GM18873 (cell line): ENCODE data around the gene SRGAP1.
"Not testable (repeated sequence)": the region's sequence is repeated elsewhere in the genome, so short reads cannot be mapped to it uniquely, and the experiment has no call there.

Source experiments
- ATAC-seq: cut with Tn5 transposase; IDR thresholded peaks from one replicate; pipeline ENCODE4 v1.9.1; 2021; ENCODE audit warnings: mild to moderate bottlenecking, moderate library complexity, moderate number of reproducible peaks; ENCODE audit not compliant: unreplicated experiment, low FRiP score

The SRGAP1 gene

DNA sequence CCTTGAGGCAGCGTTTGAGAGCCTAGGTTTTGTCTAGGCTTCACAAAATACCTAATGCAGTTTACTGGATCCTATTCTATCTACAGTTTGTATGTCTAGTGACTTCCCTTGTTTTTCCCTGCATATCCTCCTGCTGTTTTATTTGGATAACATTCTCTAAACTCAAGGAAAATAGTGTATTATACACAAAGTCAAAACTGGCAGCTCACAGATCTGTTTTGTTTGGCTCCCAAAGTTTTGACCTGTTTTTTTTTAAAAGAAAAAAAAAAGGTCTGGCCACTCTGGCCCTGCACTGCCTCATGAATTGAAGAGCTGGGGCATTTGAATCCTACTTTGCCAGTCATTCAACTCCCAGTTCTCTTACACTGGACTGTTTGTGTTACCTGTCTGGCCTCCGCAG, 222.3 kb downstream of the SRGAP1 start:
- no peak for ATAC-seq

DNA sequence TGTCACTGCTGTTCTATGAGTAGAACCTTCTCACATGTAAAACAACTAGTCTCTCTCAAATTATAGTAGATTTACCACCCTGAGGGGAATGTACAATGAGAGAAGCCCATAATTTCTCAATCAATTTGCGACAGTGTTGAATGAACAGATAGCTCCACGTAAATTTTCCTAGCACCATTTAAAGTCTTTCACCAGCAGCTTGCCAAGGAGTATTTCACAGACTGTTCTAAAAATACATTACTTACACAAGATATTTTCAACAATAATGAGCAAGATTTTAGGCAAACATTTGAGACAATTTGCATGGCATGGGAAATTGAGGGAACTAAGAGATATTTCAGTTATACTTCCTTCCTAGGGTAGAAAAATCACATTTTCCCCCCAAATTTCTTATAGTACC, 226.0 kb downstream of the SRGAP1 start:
- no peak for ATAC-seq

DNA sequence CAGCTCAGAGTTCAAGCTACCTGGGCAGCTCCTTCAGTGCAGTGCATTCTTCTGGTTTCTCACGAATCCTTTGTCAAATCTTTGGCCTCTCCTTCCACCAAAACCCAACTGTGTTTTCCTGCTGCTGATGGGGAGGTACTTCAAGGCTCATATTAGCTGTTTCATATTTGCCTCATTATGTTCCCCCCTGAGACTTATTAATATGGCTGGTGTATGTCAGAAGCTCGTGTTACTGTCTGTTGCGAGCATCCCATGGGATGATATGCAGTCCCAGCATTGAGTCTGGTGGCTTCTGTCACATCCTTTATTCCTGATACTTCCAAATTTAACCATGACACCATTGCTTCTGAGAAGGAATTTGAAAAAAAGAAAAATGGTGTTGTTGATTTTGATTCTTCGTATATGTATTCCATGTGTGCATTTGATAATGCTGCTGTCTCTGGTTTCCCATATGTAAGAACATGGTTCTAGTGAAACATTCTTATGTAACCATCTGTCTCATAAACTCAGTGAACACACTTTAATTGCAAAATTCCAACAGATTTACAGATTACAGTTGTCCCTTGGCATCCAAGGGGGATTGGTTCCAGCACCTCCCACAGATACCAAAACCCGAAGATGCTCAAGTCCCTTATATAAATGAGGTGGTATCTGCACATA, 228.5 kb downstream of the SRGAP1 start:
- ATAC-seq, result no peak

DNA sequence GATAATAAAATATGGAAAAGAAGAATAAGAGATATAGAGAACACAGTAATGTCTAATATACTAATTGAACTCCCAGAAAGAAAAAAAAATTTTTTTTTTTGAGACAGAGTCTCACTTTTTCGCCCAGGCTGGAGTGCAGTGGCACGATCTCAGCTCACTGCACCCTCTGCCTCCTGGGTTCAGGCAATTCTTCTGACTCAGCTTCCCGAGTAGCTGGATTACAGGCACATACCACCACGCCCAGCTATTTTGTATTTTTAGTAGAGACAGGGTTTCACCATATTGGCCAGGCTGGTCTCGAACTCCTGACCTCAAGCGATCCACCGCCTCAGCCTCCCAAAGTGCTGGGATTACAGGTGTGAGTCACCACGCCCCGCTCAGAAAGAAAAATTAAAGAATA, 232.1 kb downstream of the SRGAP1 start:
- ATAC-seq, result not testable (repeated sequence)

DNA sequence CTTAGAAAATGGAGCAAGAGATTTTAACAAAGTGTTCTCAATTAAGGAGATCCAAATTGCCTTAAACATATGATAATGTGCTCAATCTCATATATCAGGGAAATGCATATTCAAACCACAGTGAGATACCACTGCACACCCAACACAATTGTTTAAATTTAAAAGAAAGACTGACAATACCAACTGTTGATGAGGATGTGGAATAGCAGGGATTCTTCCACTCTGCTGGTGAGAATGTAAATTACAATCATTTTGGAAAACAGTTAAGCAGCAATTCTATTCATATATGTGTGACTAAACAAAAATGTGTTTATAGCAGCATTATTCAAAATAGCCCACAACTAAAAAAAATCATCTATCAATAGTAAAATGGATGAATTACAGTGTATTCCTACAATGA, 233.4 kb downstream of the SRGAP1 start:
- no peak for ATAC-seq

DNA sequence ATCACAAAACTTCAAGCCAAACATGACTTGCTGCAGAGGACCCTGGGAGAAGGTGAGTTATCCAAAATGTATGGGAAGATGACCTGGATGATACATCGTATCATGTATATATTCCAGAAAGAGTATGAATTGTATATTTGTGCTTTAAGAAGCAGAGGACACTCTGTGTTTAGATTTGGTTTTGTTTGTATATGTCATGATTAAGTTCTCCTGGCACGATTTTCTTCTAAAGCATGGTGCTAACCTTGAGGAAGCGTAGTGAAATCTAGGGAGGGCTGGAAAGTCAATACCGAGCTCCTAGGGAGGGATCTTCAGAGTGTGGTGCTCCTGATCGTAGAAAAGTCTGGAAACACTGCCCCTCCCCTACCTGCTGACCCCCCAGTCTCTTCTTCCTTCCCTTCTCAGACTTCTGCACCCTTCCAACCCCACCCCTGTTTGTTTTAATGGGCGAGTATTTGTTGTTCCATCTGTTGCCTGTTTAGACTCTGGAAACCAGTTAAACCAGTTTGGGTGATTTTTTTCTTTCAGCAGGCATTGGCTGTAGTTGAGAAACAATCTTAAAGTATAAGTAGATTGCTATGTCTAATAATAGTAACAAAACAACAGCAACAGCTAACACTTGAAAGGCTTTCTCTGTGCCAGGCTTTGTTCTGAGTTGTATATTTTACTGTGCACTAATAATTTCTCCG, 236.0 kb downstream of the SRGAP1 start:
- ATAC-seq, result no peak

DNA sequence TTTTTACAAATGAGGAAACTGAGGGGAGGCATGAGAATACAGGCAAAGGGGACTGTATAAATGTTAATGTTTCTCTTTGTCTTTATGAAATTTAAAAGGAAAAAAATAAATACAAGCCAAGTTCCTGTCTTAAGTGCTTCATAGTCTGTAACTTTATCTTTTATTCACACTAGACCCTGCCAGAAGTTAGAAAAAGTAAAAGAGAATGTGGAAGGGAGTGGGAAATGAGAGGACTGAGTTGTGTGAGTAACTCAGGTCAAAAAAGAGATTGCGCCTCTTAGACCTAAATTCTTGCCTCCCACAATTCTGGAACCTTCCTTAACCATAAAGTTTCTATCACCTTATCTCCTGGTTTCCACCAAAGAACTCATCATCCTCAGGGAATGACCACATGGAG, 236.5 kb downstream of the SRGAP1 start:
- ATAC-seq, result no peak

DNA sequence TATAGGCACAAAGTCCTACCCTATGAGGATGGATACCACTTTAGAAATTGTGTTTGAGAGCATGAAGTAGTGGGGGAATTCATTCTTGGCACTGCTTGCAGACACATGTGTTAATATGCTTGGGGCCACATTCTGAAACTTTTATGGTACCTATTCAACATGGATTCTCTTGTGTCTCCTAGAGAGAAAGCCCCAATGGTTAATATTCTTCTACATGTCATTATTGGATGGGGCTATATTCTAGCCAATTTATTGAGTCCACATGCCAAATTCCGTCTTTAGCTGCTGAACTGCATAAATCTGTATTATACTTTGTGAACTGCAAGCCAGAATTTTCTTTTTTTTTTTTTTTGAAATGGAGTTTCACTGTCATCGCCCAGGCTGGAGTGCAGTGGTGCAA, 237.6 kb downstream of the SRGAP1 start:
- no peak for ATAC-seq

DNA sequence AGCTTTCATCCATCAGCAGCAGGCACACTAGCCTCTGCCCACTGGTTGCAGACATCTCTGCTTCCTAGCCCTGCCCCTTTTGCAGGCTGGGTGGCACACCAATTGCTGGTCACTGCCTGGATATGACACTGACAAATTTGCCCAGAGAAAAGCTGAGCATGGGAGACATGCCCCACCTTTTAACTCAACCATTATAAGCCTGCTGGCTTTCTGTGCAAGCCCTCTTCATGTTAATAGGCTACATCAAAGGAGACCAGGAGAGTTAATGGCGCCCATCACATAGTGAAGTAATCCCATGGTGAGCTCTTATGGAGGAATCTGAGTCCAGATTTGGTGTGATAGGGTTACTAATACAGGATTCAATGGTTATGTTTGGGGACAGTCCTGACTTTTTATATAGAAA, 238.4 kb downstream of the SRGAP1 start:
- ATAC-seq, result no peak

DNA sequence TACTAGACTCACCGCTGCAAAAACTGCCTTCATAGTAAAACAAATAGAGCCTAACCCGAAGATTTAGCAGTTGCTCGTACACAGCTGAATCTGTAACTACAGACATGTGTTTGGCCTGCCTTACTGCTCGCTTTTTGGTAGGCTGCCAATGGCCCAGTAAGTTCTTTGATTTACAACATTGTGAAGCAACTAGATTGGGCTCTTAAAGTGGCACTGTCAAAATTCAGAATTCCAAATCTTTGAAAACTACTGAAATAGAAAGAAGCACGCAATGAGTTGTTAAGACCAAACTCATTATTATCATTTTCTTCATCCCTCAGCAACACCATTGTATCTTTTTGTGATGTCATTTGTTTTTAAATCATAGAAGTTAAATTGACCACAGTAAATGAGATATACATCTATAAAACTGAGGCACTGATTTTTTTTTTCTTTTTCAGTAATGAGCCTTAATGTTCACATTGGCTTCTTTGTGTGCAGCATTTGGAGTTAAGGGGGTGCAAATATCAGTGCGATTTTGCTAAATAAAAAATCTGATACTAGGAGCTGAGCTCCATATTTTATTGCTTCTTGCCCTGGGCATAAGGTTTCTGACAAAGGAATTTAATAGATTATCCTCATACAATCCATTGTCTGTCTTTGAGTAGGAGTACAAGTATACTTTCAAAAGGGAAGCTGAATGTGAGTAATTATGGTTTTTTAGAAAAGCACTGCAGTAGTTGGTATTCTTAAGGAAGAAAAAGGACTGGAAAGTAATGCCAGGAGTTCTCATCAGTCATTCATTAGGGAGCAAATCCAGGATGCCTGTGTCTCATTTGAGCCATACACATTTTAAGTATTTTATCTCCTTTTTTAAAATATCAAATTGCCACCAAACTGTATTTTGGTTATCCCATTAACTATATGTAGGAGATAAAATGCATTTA, 239.0 kb downstream of the SRGAP1 start:
- ATAC-seq, result no peak

DNA sequence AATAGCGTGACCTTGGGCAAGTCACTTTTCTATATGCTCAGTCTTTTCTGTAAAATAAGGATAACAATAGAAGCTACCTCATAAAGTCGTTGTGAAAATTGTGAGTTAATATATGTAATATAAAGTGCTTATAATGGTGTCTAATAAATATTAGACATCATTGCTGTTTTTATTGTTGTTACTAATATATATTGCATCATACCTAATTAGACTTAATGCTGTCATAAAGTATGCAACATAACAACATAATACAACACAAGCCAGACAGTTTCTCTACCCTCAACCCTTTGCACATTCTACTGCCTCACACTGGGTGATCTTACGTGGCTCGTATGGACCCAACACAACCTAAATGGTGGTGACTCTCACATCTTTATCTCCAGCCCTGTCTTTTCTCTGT, 240.7 kb downstream of the SRGAP1 start:
- ATAC-seq, result no peak

DNA sequence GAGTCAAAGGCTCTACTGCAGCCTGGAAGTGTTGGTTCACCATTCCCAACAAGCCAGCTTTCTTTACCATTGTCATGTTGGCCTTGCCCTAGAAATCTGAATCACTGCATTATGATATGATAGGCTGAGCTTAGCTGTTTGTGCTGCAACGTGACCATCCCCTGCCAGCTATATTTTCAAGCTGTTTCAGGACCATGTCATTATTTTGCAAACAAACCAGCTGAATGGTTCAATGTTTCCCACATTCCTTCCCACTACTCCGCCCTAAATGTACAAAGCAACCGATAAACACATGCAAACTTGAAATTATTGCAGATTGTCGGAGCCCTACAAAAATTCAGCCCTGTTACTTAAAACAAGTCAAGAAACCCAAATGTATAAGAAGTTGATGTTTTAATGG, 241.5 kb downstream of the SRGAP1 start:
- no peak for ATAC-seq

DNA sequence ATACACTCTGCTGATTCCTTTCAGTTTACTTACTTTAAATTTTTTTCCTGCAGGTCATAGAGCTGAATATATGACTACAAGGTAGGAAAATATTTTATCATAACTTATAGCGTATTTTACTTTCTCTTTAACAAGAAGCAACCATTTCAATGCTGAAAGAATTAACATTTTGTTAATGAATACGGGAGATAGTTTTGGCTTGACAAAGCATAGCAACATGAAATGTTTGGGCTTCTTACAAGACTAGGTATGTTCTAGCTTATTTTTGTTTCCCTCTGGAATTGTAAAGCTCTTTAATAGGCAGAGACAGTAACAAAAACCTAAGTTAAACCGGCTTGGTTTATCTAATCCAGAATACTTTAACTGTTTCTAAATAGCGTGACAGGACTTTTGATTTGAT, 242.4 kb downstream of the SRGAP1 start:
- ATAC-seq, result no peak

DNA sequence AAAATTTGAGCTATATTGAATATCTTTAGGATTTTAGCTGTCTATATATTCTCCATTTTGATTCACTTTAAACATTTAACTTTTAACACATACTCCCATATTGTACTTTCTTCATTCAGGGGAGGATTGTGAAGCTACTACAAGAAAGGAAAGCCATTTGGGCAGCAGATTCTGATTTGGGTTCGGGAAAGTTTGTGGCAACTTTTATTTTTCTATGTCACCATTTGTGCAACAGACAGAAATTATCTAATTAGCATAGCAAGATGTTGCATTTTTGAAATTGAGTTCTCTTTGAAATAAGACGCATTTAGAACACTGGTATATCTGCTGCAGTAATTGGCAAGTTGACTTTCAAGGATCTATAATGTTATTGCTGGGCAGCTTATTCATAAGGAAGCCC, 243.3 kb downstream of the SRGAP1 start:
- ATAC-seq, result no peak

DNA sequence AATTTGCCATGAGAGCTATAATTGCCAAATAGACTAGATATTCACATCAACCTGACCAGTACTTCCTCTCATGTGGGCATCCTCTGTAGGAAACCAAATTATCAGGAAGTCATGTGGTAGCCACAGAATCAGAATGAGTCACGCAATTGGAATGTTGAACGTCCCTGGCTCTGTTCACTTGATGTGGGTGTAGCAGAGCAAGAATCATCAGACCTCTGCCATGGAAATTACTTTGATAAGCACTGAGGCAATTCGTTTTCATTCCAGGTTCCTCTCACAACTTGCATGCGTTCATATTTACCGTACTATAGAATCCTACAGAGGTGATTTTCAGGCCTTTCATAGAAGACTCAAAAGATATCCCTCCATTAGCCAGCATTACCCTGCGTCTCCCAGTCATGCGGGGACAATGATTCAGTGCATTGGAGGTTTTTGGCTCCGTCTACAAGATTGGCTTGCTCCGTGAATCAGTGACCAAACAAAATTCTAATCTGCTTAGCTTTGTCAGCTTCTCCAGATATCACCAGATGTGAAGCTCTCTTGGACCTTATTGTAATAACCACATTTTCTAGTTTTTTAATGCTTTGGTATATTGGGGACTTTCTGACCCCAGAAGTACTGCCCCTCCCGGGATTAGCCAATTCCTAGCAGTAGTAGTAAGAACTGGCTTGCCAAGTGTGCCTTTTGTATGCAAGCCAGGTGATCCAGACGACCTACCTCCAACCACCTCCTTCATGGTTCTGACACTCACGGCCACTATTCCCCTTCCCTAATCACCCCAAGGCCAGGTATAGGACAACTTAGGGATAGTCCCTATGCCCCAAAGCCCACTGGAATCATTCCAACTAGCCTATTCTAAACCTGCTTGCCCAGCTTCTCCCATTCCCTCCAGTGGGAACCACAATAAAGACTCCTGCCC, 244.2 kb downstream of the SRGAP1 start:
- ATAC-seq, result no peak

DNA sequence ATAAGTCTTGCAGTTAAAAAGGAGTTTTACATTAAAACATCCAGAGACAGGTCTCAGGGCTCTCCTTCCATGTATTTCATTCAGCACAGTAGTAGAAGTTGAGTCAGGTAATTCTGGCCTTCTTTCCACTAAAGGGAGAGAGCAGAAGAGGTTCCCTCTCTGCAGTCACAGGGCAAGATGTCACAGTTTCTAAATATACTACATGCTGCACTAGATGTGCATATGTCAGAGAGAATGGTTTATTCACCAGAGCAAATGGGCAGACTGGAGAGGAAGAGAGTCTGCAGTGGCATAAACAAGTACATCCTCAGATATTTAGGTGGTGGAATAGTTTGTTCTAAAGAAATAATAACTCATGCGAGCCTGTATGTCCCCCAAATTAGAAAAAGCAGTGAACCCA, 245.5 kb downstream of the SRGAP1 start:
- ATAC-seq, result no peak

DNA sequence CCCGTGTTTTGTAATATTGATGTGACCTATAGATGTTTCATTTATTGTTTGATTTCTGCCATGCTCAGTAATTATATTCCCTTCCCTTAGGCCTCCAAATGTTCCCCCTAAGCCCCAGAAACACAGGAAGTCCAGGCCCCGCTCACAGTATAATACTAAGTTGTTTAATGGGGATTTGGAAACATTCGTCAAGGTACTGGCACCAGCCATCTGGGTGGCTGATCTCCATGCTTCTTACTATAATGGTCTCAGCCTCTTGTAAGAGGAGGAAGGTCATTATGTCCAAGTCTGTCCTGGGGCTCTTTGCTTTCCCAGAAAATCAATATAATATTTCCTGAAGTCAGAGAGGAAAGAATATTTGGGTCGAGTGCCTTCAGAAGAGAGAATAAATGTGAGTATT, 246.7 kb downstream of the SRGAP1 start:
- ATAC-seq, result no peak

DNA sequence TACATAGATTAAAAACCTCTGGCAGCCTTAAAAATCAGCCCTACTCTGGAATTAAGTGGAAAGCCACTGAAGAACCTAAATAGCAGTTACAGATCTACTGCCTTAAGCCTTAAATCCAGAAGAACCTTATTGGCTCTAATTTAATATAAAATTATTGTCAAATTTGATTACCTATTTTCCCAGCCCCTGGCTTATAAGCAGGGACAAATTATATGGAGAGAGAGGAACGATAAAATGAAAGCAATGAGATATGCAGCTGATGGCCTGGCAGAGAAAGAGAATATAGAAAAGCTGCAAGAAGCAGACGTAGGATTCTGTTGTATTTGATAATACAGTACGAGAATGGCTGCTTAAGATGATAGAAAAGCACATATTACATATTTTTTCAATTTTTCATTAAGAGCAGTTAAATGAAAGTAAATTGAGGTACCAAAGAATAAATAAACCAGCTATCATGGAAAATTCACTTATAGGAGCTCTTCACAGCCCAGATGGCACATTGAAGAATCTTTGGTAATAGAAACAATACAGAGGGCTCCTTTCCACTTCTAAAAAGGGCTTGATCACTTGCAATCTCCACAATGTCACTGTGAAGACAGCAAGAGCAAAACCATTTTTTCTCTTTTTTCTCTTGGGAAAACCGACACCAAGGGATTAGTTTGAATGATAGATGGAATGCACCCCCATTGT, 248.2 kb downstream of the SRGAP1 start:
- ATAC-seq, result no peak

DNA sequence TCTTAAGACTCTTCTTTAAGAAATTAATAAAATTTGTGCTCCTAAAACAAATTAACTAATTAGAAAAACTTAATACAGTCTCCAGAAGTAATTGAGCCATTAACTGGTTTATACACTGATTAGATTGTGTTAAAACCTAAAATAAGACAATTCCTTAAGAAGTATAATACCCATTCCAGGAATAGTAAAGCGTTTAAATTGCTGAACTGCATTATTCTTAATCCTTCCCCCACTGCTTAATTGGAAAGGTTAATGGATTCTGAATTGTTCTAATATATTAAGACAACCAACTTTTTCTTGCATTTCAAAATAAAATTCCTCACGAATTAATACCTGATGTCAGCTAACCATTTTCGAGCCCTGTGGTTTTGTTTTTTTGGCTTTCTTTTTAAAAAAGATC, 249.2 kb downstream of the SRGAP1 start:
- no peak for ATAC-seq
